Retinal pigment epithelial cell (primary cell): Measurements from ENCODE around the gene PNMA8A.

Source experiments
- DNase-seq: peaks from one replicate; pipeline ENCODE4 v3.0.0-alpha.2; 2010; ENCODE audit warnings: low read depth
- H3K4me3 ChIP-seq: 2 replicates; pipeline ENCODE4 v1.5.1; 2011; ENCODE audit warnings: mild to moderate bottlenecking, low read length, control low read depth, moderate library complexity
- CTCF ChIP-seq: conservative IDR thresholded peaks from 2 replicates; pipeline ENCODE4 v1.5.1; 2011; ENCODE audit warnings: low read depth, low read length, control low read depth, inconsistent platforms

PNMA8A gene, protein sequence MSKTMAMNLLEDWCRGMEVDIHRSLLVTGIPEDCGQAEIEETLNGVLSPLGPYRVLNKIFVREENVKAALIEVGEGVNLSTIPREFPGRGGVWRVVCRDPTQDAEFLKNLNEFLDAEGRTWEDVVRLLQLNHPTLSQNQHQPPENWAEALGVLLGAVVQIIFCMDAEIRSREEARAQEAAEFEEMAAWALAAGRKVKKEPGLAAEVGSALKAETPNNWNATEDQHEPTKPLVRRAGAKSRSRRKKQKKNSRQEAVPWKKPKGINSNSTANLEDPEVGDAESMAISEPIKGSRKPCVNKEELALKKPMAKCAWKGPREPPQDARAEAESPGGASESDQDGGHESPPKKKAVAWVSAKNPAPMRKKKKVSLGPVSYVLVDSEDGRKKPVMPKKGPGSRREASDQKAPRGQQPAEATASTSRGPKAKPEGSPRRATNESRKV

DNA sequence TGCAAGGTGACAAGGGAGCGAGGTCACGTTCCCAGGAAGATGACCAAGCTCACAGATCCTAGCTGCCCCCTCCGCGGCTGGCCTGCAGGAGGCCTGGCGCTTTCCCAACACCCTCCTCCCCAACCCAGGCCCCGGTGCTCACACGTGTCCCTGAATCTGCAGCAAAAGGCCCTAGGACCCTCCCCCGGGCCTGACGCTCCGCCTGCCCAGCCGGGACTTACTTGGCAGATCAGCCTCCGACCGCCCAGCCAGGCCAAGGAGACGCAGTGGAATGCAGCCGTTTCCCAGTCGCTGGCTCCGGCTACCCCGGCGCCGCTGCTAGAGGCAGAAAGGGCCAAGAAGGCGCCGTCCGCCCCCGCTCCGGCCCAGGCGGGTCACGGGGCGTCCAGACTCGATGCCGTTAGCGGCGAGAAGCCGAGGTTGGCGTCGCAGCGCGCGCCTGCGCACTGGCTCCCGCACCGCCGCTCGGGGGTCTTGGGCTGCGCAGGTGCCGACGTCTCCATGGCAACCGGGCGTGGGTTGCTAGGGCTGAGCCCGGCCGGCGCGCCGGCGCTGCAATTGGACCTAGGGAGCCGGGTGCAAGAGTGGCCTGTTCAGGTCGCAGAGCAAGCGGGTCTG lies at the start of gene PNMA8A:
Gene PNMA8A (minus strand): TSS at position 448 of the 618 bp plus-strand sequence. CDS start 528 bp downstream, outside the sequence.
- TF ChIP-seq CTCF = peak; percentile 11
- DNase-seq = peak; percentile 41
- H3K4me3 ChIP-seq = peak within 1 kb of the TSS; percentile 50

GRCh38 chr19:46520616-46521015 lies 49.3 kb upstream of the PNMA8A start:
- no peak for TF ChIP-seq CTCF
- DNase-seq = no peak

DNA sequence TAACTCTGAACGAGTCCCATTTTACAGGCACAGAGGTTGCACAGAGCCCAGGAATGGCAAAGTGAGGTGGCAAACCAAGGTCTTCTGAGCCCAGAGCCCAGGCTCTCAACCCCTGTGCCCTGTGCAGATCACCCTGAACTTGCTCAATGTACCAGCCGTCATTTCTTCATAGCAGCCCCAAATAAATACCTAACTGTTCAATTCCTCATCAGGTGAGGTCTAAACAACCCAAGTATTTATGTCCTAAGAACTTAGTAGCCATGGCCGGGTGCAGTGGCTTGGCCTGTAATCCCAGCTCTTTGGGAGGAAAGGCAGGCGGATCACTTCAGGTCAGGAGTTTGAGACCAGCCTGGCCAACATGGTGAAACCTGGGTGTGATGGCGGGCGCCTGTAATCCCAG lies 46.1 kb upstream of the PNMA8A start:
- H3K4me3 ChIP-seq = no peak overlapping the region
- no peak for DNase-seq
- TF ChIP-seq CTCF = no peak

More at GRCh38 chr19:46520616-46521015, 49.3 kb upstream of the PNMA8A start:
- H3K4me3 ChIP-seq = no peak overlapping the region

GRCh38 chr19:46515879-46516350 lies 44.6 kb upstream of the PNMA8A start:
- DNase-seq = no peak
- no peak overlapping the region for H3K4me3 ChIP-seq
- peak; percentile 83 for TF ChIP-seq CTCF

GRCh38 chr19:46515290-46515609 lies 43.9 kb upstream of the PNMA8A start:
- no peak for TF ChIP-seq CTCF
- H3K4me3 ChIP-seq = no peak overlapping the region
- no peak for DNase-seq

DNA sequence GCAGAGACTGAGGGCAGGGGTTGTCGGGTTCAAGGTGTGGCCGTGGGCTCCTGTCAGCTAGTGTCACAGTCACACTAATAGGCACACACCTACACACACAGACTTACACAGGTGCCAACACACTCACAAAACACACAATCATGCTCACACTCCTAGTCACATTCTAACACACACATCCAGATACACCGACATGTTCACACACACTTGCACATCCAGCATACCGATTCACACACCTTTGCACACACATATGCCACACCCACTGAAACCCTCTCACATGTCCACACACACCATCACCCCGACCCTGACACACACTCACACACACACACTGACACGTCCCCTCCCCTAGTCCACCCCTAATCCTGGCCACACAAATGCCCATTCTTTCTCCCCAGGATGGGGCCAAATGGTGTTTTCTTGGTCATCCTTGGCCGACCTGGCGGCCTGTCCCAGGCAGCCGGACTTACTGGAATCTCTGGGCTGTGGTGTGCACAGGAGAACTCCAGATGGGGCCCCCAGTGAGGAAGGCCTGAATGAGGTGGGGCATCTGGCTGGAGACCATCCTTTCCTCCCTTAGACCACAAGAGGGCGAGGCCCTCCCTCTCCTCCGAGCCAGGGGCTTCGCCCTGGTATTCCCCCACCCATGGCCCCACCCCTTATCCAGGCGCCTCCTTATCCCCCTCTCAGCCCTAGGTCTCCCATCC lies 43.4 kb upstream of the PNMA8A start:
- no peak overlapping the region for H3K4me3 ChIP-seq
- no peak for DNase-seq
- TF ChIP-seq CTCF = no peak
